GM21717 (cell line): ENCODE data around the gene FAM50A.

ENCODE experiments used
- ATAC-seq: cut with Tn5 transposase; IDR thresholded peaks from one replicate; pipeline ENCODE4 v1.9.1; 2021; ENCODE audit warnings: mild to moderate bottlenecking, moderate library complexity; ENCODE audit not compliant: unreplicated experiment

The FAM50A gene

DNA sequence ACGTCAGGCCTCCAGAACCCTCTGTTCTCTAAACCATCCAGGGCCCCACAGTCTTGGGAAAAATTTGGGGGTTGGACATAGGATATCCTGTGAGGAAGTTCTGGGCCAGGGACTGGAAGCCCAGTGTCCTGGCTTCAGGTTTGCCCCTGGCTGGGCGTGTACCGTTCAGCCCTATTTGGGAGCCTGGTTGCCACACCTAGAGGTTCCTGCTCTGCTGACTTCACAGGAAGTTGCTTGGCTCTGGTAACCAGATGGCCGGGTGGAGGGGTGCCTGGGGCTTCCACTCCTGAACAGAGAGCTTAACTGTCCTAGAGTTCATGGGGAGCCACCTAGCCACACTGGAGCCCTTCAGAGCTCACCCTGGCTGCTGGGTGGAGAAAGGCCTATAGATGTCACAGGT lies 31.5 kb upstream of the FAM50A start:
- ATAC-seq, result no peak

DNA sequence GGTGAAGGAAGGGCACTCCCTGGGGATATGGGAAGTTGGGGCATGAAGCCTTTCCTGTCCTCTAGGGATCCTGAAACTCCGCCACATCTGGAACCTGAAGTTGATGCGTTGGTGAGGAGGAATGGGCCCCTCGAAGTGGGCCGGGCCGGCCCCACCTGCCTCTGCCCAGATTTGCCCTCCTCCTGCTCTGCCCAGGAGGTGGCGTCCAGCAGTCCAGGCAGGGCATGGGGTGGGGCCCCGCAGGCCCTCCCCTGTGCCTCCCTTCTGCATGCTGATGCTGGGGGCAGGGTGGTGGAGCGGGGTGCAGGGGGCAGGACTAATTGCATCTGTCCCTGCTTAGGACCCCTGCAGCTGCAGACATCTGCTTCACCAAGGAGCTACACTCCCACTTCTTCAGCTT lies 30.8 kb upstream of the FAM50A start:
- ATAC-seq, result no peak

DNA sequence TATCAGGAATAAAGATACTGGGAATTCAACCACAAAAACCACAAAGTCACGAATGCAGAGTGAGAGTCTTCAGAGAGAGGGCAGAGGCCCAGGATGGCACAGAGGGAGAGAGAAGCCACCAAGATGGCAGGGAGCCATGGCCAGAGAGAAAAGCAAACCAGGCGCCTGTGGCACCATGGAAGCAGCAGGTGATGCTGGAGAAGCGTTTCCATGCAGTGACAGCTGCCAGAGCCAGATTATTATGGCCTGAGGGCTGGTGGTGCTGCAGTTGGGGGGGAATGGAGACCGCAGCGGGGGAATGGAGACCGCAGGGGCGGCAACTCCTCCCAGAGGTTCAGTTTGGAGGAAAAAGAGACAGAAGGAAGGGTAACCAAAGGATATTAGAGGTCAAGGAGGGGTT lies 26.8 kb upstream of the FAM50A start:
- ATAC-seq, result no peak

DNA sequence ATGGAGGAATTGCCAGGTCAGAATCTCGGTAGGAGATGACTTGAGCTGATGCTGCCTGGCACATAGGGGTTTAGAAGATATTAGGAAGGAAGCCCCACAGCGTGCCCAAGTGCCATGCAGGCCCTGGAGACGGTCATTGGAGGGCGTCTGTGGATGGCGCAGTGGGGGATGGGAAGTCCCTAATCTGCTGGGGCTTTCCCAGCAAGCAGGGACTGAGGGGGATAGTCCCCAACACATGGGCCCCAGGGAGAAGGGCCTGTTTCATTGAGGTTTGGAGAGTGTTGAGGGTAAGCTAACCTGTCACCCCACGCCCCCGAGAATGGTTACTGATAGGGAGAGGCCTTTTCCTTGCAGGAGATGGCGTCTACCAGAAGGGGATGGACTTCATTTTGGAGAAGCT lies 24.8 kb upstream of the FAM50A start:
- ATAC-seq, result no peak

DNA sequence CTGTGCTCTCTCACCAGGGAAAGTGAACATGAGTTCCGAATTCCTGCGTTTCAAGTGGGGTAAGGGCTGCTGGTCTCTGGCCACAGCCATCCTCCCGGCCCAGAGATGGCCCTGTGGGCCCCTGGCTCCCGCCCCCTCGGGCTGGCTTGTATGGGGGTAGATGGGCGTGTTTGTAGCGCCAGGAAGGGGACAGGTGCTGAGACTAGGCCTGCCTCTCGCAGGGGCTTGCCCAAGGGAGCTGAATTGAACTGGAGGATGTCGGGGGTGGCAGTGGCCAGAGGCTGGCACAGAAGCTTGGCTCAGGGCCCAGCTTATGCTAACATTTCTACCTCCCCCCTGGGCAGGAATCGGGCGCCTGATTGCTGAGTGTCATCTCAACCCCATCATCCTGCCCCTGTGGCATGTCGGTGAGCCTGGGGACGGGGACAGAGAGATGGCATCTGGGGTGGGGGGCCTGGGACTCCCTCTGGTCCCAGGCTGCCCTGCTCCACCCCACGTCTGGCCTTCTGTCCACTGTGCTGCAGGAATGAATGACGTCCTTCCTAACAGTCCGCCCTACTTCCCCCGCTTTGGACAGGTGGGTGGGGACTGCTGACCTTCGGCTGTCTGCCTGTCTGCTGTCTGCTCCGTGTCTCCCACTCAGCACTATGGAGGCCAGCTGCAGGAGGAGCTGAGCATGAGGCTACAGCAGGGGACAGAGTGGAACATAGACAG lies 24.1 kb upstream of the FAM50A start:
- no peak for ATAC-seq

DNA sequence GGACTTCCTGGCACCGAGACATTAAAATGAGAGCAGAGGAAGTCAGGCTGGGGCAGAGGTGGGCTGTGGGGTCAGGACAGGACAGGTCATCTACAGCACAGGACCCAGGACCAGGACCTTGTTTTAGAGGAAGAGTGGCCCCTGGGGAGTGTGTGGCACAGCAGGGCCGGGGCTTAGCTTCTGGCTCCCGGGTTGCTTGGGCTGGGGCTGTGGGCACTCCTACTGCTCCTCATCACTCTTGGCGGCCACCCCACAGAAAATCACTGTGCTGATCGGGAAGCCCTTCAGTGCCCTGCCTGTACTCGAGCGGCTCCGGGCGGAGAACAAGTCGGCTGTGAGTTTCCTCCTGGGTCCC lies 23.6 kb upstream of the FAM50A start:
- no peak for ATAC-seq

DNA sequence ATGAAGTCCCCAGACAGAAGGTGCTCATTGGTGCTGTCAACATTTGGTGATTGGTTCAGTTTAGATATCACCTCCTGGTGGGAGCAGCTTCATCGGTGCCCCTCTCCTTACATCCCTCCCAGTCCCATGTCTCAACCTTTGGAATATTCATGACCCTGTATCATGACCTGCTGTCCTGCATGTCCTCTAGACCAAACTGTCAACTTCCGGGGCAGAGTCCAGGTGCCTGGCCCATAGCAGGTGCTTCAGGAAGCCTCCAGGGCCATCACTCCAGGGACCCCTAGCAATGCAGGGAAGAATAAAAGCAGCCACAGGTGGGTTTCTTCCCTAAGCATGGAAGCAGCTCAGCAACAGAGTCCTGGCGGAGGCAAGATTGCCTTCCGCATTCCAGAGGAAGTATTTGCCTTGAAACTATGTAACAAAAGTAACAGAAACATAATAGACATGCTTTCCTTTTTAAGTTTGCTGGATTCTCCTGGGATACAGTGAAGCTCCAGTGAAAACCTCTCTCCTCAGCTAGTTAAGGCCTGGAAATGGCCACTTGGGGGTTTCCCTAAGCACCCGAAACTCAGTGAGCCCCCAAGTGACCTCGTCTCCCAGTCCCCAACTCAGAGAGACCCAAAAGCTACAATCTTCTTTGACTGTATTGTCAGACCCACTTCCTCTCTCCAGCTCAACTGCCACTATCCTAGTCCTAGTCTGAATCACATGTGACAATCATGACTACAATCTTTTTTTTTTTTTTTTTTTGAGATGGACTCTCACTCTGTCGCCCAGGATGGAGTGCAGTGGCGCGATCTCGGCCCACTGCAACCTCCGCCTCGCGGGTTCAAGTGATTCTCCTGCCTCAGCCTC lies 16.8 kb upstream of the FAM50A start:
- no peak for ATAC-seq

DNA sequence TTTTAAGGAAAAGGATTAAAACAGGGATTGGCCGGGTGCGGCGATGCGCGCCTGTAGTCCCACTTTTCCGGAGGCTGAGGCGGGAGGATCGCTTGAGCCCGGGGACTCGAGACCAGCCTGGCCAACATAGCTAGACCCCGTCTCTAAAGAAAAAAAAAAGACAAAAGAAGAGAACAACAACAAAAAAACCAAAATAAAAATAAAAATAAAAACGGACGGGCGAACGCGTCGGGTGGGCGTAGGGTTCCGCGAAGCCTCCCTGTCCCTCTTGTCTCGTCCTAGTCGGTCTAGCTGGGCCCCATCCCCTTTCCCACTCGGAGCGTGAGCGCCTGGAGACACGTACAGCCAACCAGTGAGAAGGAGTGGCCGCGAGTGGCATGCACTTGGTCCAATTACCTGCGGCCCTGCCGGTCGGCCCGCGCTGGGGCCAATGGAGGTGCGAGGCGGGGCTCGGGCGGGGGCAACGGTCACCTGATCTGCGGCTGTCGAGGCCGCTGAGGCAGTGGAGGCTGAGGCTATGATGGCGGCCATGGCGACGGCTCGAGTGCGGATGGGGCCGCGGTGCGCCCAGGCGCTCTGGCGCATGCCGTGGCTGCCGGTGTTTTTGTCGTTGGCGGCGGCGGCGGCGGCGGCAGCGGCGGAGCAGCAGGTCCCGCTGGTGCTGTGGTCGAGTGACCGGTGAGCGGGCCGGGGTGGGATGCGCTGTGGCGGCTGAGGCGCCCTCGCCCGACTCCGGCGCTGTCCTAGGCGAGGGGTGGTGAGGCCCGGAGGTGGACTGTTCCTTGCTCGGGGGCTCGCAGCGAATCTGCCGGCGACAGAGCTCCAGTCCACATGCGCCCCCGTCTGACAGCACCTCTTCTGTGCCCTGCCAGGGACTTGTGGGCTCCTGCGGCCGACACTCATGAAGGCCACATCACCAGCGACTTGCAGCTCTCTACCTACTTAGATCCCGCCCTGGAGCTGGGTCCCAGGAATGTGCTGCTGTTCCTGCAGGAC lies 15.5 kb upstream of the FAM50A start, which contains the start of gene ATP6AP1:
Gene ATP6AP1 (plus strand): TSS at position 502 of the 996 bp plus-strand sequence. CDS start 16 bp downstream, at position 518.
- peak; percentile 92 for ATAC-seq

DNA sequence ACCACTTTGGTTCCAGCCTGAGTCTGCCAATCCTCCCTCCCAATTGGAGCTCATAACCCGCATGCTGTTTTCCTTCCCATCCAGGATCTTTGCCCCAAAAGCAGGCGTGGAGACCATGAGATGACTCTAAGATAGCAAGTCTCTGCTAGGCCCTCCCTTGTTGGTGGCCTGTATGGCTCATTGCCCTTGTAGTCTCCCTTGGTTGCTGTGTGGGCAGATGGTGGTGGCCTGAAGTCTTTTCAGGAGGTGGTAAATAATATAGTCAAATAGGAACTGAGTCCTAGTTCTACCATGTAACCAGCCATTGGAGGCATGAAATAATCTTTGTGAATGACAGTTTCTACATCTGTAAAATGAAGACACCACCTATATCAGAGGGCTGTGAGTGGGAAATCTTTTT lies 14.2 kb upstream of the FAM50A start:
- no peak for ATAC-seq

DNA sequence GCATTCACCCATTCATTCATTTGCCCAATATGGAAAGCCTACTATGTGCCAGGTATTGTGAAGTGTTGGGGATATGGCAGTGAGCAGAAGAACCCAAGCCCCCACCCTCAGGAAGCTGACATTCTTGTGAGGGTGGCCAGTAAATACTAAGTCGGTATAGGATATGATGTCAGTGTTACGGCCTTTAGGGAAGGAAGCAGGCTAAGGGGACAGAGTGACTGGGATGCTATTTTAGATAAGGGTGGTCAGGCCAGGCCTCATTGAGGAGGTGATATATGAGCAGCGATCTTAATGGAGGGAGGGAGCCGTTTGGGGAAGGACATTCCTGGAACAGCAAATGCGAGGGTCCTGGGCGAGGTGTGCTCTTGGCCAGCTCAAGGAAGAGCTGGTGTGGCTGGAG lies 13.5 kb upstream of the FAM50A start:
- no peak for ATAC-seq

DNA sequence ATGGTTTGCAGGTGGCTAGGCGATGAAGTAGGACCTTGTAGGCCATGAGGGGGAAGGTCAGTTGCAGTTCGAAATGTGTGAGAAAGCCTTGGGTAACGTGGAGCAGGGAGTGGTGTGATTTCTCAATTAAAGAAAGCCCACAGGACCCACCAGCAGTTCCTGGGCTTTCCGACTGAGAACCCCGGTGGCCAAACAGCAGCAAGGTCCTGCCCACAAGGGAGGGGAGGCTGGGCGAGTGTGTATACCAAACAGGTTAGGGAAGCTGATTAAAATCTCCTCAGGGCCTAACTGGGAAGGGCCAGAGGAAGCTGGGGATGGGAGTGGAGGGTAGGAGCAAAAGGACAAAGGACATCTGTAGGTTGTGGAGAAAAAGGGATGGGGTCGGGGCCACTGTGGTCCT lies 13.0 kb upstream of the FAM50A start:
- no peak for ATAC-seq

DNA sequence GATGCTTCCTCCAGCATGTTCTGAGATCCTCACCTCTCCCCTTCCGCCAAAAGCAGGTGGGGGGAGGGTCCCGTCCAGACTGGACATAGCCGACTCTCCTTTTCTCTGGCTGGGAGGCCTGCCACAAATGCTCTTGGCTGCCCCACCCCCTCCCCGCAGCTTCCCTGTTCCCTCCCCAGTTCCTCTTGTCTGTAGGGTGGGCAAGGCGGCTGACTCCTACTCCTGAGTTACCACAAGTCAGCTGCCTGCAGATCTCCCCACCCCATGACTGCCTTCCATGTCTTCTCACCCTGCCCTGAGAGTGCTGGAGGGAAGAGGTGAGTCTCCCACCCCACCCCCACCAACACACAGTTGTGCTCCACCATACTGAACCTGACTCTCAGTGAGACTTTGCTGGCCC lies 12.6 kb upstream of the FAM50A start:
- no peak for ATAC-seq

DNA sequence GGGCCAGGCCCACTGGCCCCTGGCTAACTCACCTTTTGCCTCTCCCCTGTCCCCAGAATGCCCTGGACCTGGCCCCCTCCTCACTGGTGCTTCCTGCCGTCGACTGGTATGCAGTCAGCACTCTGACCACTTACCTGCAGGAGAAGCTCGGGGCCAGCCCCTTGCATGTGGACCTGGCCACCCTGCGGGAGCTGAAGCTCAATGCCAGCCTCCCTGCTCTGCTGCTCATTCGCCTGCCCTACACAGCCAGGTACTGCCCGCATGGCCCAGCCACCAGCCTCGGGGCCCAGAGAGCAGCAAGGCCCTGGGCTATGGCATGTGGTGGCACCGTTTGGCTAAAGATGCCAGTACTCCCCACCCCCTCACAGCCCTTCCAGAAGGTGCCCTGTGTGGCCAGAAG lies 11.7 kb upstream of the FAM50A start:
- ATAC-seq, result no peak

DNA sequence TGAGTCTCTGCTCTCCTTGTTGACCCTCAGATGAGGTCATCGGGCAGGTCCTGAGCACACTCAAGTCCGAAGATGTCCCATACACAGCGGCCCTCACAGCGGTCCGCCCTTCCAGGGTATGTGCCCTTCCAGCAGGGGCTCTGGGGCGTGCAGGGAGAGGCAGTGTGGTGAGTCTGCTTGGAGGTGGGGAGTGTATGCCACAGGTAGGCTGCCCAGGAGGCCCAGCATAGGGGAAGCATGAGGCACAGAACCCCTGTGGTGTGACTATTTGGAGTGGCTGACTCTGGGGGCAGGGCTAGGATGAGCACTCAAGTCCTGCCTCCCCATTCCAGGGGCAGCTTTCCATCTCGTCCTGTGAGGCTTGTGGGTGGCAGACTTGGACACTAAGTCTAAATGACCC lies 10.3 kb upstream of the FAM50A start:
- ATAC-seq, result no peak

DNA sequence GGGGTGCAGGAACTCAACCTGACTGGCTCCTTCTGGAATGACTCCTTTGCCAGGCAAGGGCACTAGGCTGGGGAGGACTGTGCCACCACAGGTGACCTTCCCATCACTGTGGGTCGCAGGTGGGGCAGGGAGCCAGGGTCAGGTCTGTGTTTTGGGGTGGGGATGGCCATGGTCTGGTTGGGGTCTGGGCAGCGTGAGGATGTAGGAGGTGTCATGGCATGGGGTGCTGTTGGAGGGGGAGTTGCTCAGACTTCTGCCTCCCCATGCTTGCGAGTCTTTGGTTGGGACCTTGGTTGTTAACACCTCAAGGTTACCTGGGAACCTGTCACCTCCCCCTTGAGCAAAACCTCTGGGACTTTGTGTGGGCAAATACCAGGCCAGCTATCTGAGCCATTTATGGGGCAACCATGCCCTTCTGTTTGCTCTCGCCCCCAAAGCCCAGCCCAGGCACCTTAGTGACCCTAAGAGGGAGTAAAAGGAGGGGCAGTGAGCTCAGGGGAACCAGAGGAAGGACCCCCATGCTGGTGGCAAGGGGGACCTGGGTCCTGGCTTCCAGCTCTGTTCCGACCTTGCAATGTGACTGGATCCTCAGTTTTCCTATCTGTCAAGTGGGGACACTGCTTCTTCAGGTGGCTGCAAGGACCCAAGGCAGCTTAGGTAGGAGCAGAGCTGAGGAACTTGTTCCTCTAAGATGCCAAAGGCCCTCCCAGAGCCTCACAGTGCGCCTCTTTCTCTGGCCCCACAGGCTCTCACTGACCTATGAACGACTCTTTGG lies 9.4 kb upstream of the FAM50A start:
- ATAC-seq, result no peak

DNA sequence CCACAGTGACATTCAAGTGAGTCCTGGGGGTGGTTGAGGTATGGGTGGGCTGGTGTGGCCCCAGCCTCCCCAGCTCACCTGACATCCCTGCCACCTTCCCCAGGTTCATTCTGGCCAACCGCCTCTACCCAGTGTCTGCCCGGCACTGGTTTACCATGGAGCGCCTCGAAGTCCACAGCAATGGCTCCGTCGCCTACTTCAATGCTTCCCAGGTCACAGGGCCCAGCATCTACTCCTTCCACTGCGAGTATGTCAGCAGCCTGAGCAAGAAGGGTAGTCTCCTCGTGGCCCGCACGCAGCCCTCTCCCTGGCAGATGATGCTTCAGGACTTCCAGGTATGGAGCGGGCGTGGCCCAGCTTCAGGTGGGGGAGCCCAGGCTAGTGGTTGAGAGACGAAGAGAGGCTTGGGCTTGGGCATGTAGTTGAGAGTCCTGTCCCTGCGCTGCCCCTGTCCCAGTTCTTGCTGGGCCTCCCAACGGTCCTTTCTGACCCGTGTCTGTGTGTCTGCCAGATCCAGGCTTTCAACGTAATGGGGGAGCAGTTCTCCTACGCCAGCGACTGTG lies 8.7 kb upstream of the FAM50A start:
- ATAC-seq, result no peak

DNA sequence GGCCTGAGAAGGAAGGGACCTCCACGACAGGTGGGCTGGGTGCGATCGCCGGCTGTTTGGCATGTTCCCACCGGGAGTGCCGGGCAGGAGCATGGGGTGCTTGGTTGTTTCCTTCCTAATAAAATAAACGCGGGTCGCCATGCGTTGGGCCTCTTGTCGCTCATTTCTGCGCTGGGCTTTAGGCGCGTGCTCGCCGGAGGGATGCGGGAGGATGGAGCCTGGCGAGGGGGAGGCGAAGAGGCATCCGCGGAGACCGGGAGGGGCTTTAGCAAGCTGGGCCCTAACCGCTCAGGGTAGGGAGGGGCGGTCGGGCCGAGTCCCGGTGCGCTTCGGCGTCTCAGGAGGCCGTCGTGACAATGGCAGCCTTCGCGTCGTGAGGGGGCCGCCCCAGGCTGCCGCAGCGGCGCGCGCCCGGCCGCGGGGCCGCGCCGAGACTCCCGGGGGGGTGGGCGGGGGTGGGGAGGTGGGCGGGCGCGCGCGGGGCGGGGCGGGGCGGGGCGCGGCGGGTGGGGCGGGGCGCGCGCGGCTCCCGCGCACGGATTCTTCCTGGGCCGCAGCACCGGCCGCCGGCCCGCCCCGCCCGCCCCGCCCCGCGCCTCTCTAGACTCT lies 7.5 kb upstream of the FAM50A start:
- no peak for ATAC-seq

DNA sequence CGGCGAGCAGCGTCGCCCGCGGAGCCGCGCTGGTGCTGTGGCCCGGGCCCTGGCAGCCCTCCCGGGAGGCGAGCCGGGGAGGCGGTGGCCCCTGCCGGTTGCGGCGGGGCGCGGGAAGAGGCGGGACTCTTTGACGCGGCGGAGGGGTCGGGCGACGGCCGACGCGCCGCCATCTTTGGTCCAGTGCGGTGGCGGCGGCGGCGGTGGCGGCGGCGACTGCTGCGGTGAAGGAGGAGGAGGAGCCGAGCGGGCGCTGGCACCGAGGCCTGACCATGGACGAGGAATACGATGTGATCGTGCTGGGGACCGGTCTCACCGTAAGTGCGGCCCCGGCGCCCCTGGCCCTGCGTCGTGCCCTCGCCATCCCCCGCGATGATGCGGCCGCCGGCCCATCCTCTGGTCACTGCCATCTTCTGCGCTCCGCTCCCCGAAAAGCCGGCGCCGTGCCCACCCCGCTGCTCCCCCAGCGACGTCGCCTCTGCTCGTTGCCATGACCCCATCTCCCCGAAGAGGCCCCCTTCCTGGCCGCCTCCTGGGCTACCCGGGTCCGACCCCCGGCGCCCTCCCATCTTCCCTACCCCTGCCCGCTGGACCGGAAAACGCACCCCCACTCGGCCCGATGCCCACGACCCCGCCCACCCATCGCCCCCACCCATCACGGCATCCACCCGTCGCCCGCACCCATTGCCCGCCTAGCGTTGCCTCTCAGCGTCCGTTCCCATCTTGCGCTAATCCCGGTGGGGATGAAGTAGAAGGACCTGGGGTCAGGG lies 6.8 kb upstream of the FAM50A start, which contains the start of gene GDI1:
Gene GDI1 (plus strand): TSS at position 172 of the 770 bp plus-strand sequence. CDS start 101 bp downstream, at position 273.
- no peak for ATAC-seq
